ENCODE results near the gene TMEM259.

The TMEM259 gene
- total RNA-seq = 66.8 to 199 (median 117) reads per million in 18 experiments

DNA sequence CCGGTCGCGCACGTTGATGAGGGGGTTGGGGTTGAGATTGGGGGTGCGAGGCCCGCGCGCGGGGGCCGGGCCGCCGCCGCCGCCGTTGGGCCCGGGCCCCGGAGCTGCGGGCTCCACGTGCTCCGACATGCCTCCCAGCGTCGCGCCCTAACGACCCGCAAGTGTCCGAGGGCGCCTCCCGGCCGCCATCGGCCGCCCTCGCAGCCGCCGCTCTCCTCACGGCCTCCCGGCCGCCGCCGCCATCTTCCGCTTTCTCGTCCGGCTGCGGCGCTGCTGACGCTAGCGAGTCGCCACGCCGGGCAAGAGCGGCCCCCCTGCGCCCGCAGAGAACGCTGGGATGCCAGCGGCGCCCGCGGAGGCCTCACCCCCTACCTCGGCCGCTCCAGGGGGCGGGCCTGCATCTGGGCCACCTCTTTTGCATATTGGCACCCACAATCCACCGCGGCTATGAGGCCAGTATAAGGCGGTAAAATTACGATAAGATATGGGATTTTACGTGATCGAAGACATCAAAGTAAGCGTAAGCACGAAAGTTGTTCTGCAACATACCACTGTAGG is at the start of gene TMEM259:
TSS of gene TMEM259 (minus strand) at position 256 of the 558 bp plus-strand sequence. CDS start at position 129, 127 bp downstream.
- DNase-seq = peak; percentile 97 to 98

GRCh38 chr19:1070576-1070930 is 49.6 kb upstream of the TMEM259 start:
- no peak for DNase-seq

GRCh38 chr19:1069009-1069779 is 48.3 kb upstream of the TMEM259 start:
- peak; percentile 95 to 97 for DNase-seq

GRCh38 chr19:1068009-1069001 is 47.4 kb upstream of the TMEM259 start:
- DNase-seq = peak; percentile 72

DNA sequence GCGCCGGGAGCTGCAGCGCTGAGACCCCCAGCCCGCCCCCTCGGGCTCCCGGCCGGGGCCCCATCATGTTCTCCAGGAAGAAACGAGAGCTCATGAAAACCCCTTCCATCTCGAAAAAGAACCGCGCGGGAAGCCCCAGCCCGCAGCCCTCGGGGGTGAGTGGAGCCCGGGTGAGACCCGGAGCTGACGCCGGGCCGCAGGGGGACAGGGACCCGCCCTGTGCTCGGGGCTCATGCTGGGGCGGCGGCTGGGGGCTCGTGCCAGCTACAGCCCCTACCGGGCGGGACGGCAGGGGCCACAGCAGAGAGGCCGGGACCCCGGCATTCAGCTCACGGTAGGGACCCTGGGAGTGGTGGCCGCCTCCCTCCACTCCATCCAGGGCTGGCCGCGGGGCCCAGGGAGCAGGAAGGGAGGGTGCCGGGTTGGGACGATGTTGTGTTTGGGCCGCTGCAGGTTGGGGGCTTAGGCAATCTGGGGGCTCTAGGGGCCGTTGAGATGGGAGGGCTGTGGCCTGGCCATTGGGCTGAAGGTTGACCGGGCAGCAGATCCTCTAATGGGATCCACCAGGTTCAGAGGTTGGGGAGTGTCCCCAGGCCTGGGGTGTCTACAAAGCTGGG is 46.5 kb upstream of the TMEM259 start:
- no peak for DNase-seq

DNA sequence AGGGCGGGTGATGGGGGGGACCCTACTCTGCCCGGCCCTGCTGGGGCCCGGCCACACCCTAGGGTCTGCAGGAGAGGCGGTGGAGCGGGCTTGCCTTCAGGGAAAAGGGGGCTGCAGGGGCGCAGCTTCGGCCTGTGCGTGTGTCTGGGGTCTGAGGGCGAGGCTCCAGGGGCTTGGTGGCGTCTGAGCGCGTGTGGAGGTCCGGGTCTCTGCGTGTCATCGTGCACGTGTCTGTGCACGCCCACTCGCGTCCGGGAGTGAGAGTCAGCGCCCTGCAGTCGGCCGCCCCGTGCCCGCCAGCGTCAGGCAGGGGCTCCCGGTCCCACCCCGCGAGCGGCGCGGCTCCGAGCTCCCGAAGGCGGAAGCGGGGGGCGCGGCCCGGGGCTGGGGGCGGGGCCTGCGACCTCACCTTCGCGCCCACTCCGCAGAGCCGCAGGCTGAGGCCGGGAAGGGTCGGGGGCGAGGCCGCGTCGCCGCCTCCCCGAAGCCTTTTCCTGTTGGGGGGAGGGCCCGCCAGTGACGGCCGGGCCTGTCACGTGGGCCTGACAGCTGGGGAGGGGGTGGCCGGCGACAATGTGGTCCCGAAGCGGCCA is 45.9 kb upstream of the TMEM259 start, which contains the start of gene ARHGAP45:
TSS of gene ARHGAP45 (plus strand) at position 420 of the 593 bp plus-strand sequence. CDS start 239 bp downstream, outside the sequence.
- DNase-seq = peak; percentile 61 to 78

- no peak for DNase-seq
These were observed 45.4 kb upstream of the TMEM259 start for GRCh38 chr19:1066251-1066747.

DNA sequence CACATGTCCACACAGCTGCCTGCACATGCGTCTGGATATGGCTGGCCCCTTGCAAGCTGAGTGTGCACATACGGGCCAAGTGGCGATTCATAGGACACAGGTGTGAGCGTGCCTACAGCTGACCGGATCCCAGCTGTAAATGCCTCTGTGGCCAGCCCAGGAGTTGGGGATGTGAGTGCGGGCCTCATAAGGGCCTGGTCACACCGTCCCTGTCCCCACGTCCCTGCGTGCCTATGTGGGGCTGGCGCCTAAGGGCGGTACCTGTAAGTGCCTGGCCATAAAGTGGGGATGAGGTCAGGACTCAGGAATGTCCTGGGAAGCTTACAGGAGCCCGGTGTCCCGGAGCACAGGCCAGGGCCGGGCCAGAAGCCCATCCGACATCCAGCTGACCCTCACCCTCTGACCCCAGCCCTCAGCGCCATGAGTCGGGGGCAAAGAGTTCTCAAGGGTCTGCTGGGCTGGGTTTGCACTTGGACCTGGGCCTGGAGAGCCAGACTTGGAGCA is 44.7 kb upstream of the TMEM259 start:
- DNase-seq = no peak

GRCh38 chr19:1064661-1065605 is 44.0 kb upstream of the TMEM259 start:
- DNase-seq = peak; percentile 74 to 78

DNA sequence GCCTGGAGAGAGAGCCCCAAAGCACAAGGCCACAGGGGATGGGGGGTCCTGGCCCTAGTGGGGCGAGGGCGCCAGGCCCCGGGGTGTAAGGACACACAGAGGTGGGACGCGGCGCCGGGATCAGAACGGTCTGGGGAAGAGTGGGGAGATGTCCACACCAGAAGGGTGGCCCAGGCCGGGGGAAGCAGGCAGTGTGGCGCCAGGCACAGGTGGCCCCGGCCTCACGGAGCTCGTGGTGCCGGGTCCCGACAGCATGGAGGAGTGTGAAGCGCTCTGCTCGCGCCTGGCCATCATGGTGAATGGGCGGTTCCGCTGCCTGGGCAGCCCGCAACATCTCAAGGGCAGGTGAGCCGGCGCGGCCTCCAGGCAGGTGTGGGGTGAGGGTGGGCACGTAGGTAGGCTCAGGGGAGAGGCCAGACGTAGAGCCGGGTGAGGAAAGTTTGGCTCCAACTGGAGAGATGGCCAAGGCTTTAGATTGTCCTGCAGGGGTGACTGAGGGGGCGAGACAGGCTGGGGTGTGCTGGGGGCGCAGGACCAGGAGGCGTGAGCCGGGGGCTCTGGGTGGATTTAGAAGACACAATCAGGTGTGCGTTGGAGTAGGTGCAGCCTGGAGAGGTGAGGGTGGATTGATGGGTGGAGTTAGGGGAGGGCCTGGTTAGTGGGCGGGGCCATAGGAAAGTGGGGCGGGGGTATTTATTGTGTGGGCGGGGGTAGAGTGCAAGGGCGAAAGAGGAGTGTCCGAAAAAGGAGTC is 43.2 kb upstream of the TMEM259 start:
- DNase-seq = no peak

- peak; percentile 68 to 73 for DNase-seq
These were observed 42.3 kb upstream of the TMEM259 start for GRCh38 chr19:1063030-1063908.

- no peak for DNase-seq
These were observed 41.6 kb upstream of the TMEM259 start for GRCh38 chr19:1062387-1063029.

- no peak for DNase-seq
These were observed 41.1 kb upstream of the TMEM259 start for GRCh38 chr19:1061987-1062386.

GRCh38 chr19:1060689-1061088 is 39.8 kb upstream of the TMEM259 start:
- no peak for DNase-seq

DNA sequence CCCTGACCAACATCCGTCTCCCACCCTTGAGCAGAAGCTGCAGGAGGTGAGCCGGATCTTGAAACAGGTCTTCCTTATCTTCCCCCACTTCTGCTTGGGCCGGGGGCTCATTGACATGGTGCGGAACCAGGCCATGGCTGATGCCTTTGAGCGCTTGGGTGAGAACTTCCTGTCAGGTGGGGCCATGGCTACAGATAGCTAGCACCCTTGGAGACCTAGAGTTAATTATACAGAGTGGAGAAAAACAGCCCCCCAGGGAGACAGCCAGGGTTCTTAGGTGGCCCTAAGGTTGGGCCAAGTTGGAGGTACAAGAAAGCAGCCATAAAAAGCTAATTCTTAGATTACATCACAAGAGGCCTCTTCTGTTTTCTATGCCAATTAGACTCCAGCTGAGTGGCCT is 37.2 kb upstream of the TMEM259 start:
- DNase-seq = no peak

- peak; percentile 35 to 45 for DNase-seq
These were observed 36.4 kb upstream of the TMEM259 start for GRCh38 chr19:1057176-1057855.

DNA sequence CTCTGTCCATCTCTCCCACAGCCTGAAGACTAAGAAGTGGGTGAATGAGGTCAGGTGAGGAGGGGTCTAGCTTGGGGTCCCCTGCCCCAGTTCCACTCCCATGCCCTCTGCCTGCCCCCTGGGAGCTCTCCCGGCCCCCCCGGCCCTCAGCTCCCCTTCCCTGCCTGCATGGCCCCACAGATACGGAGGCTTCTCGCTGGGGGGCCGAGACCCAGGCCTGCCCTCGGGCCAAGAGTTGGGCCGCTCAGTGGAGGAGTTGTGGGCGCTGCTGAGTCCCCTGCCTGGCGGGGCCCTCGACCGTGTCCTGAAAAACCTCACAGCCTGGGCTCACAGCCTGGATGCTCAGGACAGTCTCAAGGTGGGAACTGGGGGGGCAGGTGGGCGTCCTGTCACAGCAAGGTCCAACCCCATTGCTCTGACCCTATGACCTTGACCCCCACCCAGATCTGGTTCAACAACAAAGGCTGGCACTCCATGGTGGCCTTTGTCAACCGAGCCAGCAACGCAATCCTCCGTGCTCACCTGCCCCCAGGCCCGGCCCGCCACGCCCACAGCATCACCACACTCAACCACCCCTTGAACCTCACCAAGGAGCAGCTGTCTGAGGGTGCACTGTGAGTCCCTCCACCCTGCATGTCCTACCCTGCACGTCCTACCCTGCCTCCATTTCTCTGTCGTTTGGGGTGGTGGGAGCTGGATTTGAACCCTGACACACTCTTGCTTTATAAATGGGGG is 35.1 kb upstream of the TMEM259 start:
- no peak for DNase-seq

All from inflammatory macrophage (primary cell).